Activated T-cell treated with anti-CD3 and anti-CD28 coated beads for 24 hours (primary cell): Measurements from ENCODE around the gene DTNA.

Experiments used
- DNase-seq: peaks from one replicate; pipeline ENCODE4 v3.0.0-alpha.2; 2020; ENCODE audit warnings: low read depth

DTNA gene

DNA sequence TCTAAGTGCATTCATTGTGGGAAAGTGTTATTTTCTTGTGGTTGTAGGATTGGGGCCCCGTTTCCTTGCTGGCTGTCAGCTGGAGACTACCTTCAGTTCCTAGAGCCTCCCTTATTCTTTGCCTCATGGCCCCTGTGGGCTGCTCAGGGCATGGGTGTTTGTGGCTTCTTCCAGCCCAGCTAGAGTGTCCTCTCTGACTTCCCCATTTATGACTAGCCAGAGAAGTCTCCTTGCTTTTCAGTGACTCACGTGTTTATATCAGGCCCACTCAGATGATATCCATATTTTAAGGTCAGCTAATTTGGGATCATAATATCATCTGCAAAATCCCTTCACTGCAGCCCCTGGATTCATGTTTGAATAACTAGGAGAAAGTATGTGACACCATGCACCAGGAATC, 62.8 kb downstream of the DTNA start:
- DNase-seq: no peak

DNA sequence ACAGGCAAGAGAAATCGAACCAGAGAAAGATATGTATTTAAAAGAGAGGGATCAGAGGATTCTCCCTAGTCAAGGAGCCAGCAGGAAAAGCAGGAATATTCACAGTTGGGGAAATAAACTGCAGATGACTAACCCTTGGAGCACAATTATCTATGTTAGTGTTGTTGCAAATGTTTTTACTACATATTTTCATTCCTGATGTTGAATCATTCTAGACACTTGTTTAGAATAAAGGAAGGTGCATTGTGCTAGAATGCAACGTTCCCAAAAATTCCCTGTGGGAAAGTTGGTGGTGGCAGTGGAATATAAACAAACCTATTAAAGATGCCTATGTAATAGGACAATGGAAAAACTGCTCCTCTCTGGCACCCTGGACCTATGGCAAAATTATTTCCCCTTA, 63.3 kb downstream of the DTNA start:
- no peak for DNase-seq

DNA sequence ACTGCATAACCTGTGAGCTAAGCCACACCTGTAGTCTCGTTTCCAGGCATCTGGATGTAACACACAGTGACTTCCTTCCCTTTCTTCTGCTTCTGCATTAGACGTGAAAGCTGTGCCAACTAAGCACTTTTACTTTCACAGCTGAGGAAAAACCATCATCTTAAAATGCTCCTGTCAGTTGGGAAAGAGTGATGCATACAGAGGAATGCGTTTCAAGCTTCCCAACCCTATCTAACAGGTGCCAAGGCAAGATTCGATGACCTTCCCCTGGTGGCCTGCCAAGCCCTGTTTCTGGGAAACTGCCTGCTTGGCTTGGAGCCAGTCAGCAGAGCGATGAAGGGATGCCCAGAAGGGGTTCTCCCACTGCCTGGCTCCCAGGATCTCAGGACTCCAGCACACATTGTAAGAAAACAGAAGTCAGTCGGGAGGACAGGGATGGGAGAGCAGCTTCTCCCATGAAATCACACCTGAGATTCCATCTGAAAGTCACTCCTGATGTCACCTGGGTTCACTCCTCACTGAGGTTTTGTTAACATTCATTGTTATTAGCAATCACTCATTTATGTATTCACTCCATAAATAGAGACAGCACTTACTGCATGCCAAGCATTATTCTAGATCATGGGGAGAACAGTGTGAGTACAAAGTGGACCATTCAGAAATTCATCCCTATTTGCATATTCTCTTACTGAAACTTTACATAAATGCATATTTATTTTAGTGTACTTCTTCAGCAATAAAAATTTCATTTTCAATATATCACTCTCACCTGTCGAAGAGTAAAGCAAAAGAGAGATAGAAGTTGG, 64.1 kb downstream of the DTNA start:
- no peak for DNase-seq

DNA sequence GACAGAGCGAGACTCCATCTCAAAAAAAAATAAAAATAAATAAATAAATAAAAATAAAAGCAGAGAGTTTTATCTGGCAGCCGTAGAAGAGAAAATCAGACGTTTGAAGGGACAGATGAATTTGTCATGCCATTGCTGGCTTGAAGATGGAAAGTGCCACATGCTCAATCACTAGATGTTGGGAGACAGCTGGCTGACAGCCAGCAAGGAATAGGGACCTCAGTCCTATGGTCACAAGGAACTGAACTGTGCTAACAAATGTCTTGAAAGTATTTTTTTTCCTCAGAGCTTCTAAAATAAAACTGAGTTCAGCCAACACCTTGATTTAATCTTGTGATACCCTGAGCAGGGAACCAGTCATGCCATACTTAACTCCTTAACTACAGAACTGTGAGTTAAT, 65.4 kb downstream of the DTNA start:
- DNase-seq: no peak

DNA sequence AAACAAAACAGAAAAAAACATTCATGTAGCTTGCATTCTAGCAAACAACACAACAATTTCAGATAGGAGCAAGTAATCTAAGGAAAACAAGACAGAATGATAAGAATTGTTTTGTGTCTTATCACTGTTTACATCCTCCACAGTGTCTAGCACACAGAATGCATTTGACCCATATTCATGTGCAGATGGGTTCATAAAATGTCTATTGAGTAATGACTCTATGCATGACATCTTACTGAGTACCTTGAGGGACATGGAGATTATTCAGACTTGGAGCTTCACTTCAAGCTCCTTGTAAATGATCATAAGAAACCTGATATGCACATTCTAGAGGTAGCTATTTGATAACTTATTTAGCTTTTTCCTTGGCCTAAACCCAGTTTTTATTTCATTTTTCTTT, 69.0 kb downstream of the DTNA start:
- no peak for DNase-seq

DNA sequence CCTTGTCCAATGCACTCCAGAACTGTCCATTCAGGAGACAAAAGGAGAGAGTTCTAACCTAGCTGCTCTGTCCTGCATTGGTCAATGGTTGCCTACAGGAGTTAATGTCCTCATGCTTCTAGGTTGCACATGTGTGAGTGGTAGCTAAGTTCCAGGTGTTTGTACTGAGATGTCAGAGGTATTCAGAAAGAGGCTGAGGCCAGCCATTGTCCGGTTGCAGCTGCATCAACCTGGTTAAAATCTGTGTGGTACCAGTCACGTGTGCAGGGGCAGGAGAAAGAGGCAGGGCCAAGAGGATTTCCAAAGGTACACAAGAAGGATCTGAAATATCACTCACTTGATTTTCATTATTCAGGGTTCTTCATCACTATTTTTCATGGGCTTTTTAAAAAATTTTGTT, 70.8 kb downstream of the DTNA start:
- DNase-seq: no peak

DNA sequence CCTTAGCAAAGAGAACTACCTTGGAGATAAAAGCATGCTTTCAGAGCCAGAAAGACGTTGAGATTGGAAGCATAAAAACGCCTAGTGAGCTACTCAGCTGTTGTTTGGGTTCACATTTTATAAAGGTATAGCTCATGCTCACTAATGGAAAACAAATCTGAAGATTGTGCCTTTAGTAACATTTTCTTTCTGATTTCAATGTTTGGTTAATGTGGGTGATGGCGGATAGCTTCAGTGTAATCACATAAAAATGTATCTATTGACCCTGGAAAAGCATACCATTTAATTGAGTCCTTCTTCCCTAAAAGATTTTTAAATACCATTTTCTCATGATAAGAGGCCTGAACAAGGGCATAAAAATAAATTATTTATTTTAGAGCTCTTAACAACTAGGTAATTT, 73.4 kb downstream of the DTNA start:
- no peak for DNase-seq

DNA sequence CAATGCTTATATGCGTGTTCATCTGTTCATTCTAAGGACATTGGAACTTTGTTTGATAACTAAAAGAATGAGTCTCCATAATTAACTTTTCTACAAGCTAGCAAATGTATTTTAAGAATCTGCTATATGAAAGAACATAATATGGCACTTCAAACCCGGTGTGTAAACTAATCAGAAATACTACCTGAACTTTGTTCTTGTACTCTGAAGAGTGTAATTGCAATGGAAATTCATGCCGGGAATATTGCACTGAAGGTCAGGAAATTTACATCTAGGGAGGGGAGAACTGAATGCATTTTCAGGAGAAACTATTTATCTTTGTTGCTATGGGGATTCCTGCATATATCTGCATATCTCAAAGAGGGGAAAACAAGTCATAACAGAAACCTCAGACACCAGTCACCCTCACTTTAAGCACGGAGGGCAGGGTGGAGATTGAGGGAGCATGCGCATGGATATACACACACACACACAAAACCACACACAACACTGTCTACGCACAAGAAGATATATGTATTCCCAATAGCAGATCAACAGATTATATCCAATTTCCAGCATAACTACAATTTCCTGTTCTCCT, 76.2 kb downstream of the DTNA start:
- no peak for DNase-seq

DNA sequence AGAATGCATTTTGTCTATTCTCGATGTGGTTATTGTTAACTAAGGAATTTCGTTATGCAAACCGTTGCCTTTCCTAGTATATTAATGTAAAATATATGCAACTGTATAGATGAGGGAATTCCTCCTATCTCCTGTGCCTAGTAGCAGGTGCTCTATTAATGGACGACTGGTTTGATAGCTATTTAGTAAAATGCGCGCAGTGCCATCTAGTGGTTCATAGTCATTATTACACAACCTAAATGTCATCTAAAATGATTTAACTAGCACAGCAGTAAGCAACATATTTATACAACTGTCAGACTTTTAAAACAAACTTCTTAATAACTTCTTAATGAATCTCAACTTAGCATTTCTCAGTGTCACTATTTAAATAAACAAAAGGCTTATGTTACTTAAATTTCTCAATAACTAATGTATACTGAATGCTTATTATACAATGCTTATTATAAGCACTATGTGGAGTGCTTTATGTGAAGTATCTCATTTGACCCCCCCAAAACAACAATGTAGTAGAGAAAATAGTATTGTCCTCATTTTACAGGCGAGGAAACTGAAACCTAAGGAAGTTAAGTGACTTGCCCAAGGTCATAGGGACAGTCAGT, 77.9 kb downstream of the DTNA start:
- peak; percentile 16 for DNase-seq

DNA sequence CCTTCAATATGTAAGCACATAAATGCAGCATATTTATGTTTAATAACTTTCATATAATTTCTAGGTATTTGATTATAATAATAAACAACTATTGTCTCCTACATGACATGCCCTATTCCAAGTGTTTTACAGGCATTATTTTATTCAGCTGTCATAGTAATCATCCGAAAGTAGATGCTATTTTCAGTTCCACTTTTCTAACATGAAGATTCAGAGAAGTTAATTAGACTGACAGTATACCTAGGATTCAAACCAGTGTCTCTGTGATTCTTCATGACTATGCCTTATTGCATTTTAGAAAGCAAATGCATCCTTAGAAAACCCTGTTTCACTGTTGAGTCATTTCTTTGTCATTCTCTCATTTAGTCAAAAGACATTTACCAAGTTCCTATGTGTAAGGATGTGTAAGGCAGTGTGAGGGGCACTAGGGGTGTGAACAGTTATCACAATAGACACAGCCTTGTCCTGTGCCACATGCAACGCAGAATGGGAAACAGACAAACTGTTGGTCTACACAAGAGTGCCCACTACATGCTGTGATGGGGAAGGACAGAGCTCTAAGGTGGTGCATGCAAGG, 79.8 kb downstream of the DTNA start:
- DNase-seq: no peak

DNA sequence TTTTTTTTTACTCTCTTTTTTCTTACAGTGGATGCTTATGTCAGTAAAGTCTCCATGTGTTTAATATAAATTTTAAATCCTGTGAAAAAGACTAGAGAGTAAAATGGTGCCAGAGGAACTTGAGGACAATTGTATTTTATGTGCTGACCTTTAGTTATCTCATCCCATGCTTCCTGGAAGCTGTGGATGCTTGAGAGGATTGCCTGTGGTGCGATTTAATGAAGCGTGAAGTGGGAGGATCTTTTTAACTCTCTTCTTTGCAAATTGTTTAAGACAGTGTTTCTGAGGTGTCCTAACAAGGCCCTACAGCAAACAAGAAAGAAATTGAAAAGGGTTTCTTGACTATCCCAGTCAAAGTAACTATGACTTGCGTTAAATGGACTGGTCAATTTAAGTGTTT, 84.2 kb downstream of the DTNA start:
- DNase-seq: no peak

DNA sequence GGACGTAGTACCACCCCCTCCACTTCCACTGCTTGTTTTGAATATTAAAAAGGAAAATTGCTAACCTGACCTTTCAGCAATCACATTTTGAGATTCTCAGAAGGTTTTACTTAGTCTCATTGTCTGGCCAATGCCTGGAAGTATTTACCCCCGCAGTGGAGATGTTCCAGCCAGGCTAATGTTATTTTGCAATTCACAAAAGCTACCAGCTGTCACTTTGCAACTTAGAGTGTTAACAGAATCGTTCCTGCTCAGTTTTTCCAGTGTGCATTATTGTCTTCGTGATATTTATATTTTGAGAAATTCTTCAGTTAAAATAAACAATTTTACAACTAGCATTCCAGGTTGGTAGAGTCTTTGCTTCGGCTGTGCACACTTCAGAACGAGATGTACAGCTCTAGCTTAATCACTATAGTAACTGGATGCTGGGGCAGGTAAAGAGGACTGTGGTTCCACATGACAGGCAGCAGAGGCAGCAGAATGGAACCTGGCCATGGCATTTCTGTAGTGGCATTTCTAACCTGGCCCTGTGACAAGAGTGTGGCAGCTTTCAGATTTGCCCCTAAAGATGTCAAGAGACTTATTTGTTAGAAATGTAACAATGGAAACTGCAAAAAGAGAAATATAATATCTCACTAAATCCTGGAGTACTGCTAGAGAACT, 85.1 kb downstream of the DTNA start:
- no peak for DNase-seq

DNA sequence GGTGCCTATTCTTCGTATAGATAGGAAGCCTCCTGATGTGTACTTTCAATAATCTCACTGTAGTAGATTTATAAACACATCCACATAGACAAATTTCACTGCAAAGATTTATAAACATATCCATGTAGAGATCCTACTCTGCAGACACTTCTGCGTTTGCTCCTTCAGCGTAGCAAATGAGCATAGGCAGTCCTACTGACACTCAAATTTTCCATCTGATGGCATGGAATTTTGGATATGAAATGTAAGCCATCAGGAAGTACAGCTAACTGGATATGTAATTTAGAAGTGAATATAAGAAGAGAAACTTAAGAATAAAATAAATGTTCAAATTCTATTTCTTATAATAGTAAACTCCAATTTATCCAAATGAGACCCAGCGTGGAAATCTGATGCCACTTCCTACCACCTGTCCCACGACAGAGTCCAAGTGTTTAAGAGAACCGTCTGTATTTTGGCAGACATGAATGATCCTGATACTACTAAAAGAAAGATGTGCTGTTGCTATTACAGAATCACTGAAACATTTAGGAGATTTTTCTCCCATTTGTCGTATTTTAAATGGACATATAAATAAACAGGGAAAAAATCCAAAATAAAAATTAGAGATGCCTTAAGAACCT, 86.0 kb downstream of the DTNA start:
- DNase-seq: no peak

DNA sequence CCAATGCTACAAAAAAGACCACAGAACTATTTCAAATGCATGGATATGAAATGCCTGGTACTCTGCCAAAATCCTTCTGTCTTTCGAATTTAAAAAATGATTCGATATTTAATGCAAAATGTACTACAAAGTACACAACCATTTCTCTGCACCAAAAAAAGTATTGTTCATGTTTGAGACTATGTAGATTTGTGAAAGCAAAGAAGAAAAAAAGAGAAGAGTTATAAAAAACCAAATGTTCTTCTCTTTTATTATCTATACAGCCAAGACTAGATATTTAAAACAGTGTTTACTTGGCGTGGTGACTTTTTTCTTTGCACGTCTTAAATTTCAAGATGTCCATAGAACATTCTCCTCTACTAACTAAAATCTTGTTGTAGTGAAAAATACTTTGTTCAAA, 89.2 kb downstream of the DTNA start:
- DNase-seq: no peak

DNA sequence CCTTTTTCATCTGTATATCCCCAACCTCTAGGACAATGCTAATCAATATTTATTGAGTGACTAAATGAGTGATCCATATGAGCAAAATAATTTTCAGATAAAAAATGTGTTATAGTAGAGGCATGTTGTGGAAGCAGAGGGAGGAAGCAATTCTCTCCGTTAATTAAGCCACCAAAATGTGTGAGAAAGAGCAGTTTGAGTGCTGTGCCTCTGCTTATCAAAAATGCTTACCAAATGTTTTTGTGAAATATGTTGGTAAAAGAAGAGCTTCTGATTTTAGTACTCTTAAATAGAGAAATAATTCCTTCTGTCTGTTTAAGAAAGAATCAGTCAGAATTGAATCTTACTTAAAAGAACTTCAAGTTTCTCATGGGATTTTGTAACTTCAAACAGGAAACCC, 90.3 kb downstream of the DTNA start:
- no peak for DNase-seq

DNA sequence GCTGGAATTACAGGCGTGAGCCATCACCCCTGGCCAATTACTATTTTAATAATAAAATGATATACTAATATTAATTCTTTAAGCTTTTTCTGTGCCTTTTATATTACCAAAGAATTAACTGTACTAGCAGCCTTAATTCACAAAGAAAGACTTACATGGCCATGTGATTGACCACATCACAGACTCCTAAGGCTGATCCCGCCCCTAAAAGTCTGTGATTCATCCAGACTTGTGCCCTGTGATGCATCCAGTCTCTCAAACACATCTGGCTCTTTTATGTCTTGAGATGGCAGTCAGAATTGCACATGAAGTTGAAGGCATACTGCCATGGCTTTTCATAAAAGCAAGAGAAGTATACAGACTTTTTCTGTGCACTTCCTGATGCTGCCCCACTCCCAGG, 91.7 kb downstream of the DTNA start:
- DNase-seq: no peak

DNA sequence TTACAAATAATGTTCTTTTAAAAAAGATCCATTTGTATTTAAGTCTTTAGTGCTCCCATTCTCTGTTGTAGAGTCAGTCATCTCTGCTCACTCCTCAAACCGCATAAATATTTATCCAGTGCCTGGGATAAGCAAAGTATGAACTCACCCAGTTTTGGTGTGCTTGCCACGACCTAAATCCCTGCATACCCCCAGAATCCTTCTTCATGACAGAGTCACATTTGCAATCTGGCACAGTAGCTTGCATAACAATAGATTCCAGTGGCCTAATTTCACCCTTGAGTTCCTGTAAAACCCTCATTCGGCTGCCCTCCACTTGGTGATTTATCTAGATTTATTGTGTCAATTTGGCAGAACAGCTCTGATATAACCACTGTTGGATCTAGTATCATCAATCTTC, 92.9 kb downstream of the DTNA start:
- no peak for DNase-seq

DNA sequence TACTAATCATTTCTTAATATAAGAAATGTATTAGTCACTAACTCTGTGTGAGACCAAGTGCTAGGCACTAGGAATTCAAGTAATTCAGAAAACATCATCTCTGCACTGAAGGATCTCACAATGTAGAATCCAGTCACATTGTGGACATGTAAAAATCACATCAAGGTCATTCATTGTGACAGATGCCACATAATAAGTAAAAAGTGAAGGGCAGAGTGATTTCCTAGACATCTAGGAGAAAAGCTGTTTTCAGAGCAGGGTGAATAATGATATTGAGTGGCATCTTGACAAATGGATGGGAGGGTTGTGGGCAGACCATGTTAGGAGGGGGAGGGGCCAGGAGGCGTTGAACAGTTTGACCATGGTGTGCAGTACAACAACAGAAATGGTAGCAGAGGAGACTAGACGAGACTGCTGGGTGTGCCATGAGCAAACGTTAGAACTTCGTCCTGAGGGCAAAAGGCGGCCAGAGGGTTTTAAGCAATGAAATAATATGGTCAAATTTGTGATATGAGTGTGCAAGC, 93.8 kb downstream of the DTNA start:
- no peak for DNase-seq

DNA sequence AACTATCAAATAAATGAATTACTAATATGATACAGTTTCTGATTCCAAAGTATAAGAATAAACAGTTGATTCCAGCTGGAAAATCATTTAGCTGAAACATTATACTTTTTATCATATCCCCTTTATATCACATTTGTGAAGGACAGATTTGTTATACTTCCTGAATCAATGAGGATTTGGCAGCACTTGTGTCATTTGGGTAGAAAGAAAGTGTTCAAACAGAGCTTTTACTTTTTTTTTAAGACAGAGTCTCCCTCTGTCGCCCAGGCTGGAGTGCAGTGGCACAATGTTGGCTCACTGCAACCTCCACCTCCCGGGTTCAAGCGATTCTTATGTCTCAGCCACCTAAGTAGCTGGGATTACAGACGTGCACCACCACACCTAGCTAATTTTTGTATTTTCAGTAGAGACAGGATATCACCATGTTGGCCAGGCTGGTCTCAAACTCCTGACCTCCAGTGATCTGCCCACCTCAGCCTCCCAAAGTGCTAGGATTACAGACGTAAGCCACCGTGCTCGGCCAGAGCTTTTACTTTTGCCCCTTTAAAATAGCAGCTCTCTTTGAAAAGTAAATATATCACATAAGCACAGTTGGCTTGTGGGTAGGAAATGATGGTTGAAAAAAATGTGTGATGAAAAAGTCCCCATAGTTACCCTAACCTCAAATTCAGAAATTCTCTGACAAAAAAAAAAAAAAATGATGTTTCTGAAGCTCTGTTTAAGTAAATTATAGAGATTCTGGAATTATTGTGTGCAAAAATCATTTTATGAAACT, 95.2 kb downstream of the DTNA start:
- DNase-seq: no peak

DNA sequence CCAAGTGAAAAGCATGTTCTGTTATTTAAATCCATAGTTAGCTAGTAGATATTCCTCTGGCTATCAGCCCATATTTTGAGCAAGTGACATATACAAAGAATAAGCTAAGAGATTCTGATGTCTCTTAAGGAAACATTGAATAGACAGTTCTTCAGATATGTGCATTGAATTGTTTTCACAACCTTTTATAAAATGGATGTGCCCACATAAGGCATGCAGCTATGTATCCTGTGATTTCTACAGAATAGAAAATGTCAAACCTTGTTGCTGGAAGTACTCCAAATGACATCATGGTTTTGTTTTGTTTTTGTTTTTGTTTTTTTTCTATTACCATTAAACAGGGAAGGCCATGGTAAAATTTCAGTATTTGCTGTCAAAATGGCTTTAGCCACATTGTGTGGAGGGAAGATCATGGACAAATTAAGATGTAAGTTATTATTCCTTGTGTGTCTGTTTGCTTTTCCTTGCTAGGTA, 95.8 kb downstream of the DTNA start:
- no peak for DNase-seq

DNA sequence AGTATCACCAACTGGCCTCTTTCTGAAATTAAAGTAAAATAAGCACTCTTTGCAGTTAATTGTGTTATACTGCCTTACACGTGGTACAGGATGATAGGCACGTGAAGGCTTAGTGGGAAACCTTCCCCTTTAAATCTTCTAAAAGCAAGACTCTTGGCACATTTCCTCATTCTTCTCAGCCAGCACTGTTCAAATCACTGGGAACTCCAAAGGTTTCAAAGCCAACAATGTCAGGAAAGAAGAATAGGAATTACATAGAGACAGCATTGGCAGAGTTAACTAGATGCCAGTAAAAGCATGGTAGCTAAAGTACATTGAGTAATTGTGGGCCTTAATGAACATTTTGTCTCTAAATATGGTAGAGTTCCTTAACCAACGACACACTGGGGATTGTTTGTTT, 96.4 kb downstream of the DTNA start:
- no peak for DNase-seq
